Heart left ventricle (tissue), 16 donors: ENCODE data around the gene UBE4A. TPM values are rescaled to one million over a fixed set of nuclear protein-coding genes. Genes with fewer than 3 reads are reported as not detected.

Experiments
- ATAC-seq, 4 donors: fragments of 200-7000 bp; cut with Tn5 transposase; one replicate each; pipeline ENCODE4 v1.9.1; 2020 to 2022; ENCODE audit warnings: moderate library complexity in 4 of 4, mild to moderate bottlenecking in 3 of 4, moderate number of reproducible peaks in 1 of 4
- DNase-seq, 5 donors: peaks; one replicate each; pipeline ENCODE4 v3.0.0-alpha.2; 2020
- H3K27ac ChIP-seq, 12 donors: fragments of 200-600 bp; sonication (generic) in 4 of 12; one replicate each; pipeline versions ENCODE4 v1.5.0 to v1.8.0; 2016 to 2022; ENCODE audit warnings: mild to moderate bottlenecking in 2 of 12
- H3K27me3 ChIP-seq, 9 donors: fragments of 200-600 bp; sonication (generic) in 2 of 9; one replicate each; pipeline versions ENCODE4 v1.5.1 to v1.8.0; 2016 to 2022; ENCODE audit warnings: mild to moderate bottlenecking in 3 of 9
- H3K36me3 ChIP-seq, 9 donors: fragments of 200-600 bp; sonication (generic) in 2 of 9; one replicate each; pipeline versions ENCODE4 v1.5.0 to v1.8.0; 2018 to 2022; ENCODE audit warnings: mild to moderate bottlenecking in 2 of 9
- H3K4me1 ChIP-seq, 12 donors: fragments of 200-600 bp; sonication (generic) in 4 of 12; one replicate each; pipeline versions ENCODE4 v1.5.0 to v1.8.0; 2016 to 2022; ENCODE audit warnings: mild to moderate bottlenecking in 3 of 12
- H3K4me3 ChIP-seq, 12 donors: fragments of 200-600 bp; sonication (generic) in 4 of 12; one replicate each; pipeline versions ENCODE4 v1.5.0 to v1.8.0; 2017 to 2022; ENCODE audit warnings: mild to moderate bottlenecking in 9 of 12, moderate library complexity in 4 of 12
- H3K9me3 ChIP-seq, 12 donors: fragments of 200-600 bp; sonication (generic) in 4 of 12; one replicate each; pipeline versions ENCODE4 v1.5.0 to v1.8.0; 2016 to 2022; ENCODE audit warnings: mild to moderate bottlenecking in 1 of 12
- POLR2A ChIP-seq, 2 donors: fragments of 450-650 bp; IDR thresholded peaks; one replicate each; pipeline ENCODE4 v1.6.1; 2017; ENCODE audit warnings: antibody characterized with exemption in 2 of 2, mild to moderate bottlenecking in 2 of 2, moderate library complexity in 2 of 2
- WGBS, 4 donors: extraction: QIAGEN DNeasy Blood & Tissue Kit in 2 of 4; methylation state at CpG; one replicate each; pipeline versions ENCODE4 v1.1.5 to v1.1.7; 2013 to 2018; 5-methylcytosine and 5-hydroxymethylcytosine counted together
- intact Hi-C, 10 donors: fragments of 100-400 bp; cut with DNase I; formaldehyde crosslinking; loops; one replicate each; pipeline versions ENCODE4 v1.11.1 to v1.14.2; 2022
- polyA plus RNA-seq, 2 donors: library from polyadenylated mRNA; stranded (reverse); fragments of 200-250 nt; gene quantifications; one replicate each; pipeline ENCODE4 v1.2.3, GENCODE V29; 2013
- total RNA-seq, 9 donors: library from RNA; depleted of rRNA in 2 of 9; stranded (reverse); fragments of >200 nt in 2 of 9; fragmentation: NEBNext Ultra II Directional in 3 of 9; extraction: Animal tissue kit (Norgen Biotek cat#: 25700) in 3 of 9; gene quantifications; one replicate each; pipeline versions ENCODE4 v1.1.0 to v1.2.4, GENCODE V29; 2016 to 2023
- TF ChIP-seq, protein P1 (sequence below), 12 donors: fragments of 200-600 bp; sonication (generic) in 4 of 12; IDR thresholded peaks; one replicate each; pipeline versions ENCODE4 v1.5.0 to v1.8.0; 2018 to 2022; ENCODE audit warnings: antibody characterized with exemption in 12 of 12, mild to moderate bottlenecking in 5 of 12
- donor health status: ischemic (EF 13 %, LVEDD 7.1; RV severe dilation, severe dysfunction).
- donor health status: healthy with polysubstance abuse.
- donor health status: DM: no; HTN: yes; CAD: no.
- donor health status: DM: no; HTN: no; CAD: no.
- donor health status: ischemic (EF 25% LVEDD 6.9; RV normal size, moderate dysfunction).
- donor health status: ischemic (EF 25% LVEDD 5.7; RV mildly dilated, moderate dysfunction).
- donor health status: healthy.
- donor health status: DM: yes; HTN: yes; CAD: no.
- donor health status: ischemic (EF 35%, LVEDD 5.7; RV mildly dilated, moderate dysfunction).
- donor health status: nonischemic (EF 11% LVEDD 7.7; RV severe dilation, severe dysfunction).
- donor health status: DM: yes; HTN: yes; CAD: no.
- donor health status: PGD.
- donor health status: ischemic (EF 29% LVEDD 5.4; RV normal size, mild dysfunction).
- donor health status: nonischemic (EF 23%, LVEDD 6.1; RV moderate dilation, normal function).

Gene UBE4A
- total and polyA plus RNA-seq, 11 donors: 13.0 to 50.3 (median 39.7) TPM

DNA sequence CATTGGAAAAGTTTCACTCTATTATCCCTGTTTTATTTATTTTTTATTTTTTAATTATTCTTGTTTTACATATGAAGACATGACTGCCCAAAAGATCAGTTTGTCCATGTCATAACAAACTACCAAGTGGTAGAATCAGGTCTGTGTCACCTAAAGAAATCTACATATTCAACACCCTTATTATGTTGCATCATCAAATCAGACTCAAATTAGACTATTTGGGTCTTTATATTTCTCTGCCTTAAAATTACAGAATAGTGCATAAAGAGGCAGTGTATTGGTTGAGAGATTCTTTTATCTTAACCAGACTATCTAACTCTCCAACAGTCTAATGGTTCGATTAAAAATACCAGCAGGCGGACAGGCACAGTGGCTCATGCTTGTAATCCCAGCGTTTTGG lies 23.6 kb downstream of the UBE4A start:
- H3K27ac ChIP-seq: no peak overlapping the region
- DNase-seq (no peak), ATAC-seq (no peak)
- no peaks in the 10 kb centered on the region for H3K9me3 ChIP-seq
- intact Hi-C loops: loop anchor here in 3 of 10 donors (5.0 to 10.0 kb wide), 3 partner anchors 109 to 114 kb away; no protein-coding TSS in a partner anchor
- H3K4me1 ChIP-seq: peaks cover 0 to 2% (median 0%) of the 10 kb centered on the region in 12 donors
- 92 to 97% (median 93%) methylated on average over 3 of the region's 3 CpGs for WGBS, 4 donors
- H3K36me3 ChIP-seq: peaks cover 3 to 100% (median 98%) of the 10 kb centered on the region in 9 donors
- no peaks in the 10 kb centered on the region for H3K27me3 ChIP-seq
- TF ChIP-seq, protein P1, sequence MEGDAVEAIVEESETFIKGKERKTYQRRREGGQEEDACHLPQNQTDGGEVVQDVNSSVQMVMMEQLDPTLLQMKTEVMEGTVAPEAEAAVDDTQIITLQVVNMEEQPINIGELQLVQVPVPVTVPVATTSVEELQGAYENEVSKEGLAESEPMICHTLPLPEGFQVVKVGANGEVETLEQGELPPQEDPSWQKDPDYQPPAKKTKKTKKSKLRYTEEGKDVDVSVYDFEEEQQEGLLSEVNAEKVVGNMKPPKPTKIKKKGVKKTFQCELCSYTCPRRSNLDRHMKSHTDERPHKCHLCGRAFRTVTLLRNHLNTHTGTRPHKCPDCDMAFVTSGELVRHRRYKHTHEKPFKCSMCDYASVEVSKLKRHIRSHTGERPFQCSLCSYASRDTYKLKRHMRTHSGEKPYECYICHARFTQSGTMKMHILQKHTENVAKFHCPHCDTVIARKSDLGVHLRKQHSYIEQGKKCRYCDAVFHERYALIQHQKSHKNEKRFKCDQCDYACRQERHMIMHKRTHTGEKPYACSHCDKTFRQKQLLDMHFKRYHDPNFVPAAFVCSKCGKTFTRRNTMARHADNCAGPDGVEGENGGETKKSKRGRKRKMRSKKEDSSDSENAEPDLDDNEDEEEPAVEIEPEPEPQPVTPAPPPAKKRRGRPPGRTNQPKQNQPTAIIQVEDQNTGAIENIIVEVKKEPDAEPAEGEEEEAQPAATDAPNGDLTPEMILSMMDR (IDR thresholded peaks at IDR 0.05): no peak
- TF ChIP-seq POLR2A (IDR thresholded peaks at IDR 0.05): no peak
- no peak overlapping the region for H3K4me3 ChIP-seq

DNA sequence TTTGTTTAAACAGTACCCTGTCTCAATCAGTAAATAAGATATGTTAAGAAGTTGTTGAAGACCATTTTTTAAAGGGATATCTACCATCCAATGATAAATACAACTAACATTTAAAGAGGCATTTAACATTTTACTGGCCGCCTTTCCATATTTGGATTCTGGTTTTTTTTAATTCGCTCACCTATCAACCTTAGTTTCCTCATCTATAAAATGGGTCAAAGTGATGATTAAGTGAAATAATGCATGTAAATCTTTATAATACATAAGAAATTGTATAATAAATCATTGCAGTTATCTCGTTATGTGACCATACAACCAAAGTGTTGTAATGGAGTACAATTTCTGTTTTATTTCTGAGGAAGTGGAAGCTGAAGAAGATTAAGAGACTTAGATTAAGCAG lies 24.3 kb downstream of the UBE4A start:
- H3K4me1 ChIP-seq: peaks cover 0 to 2% (median 0%) of the 10 kb centered on the region in 12 donors
- no peaks in the 10 kb centered on the region for H3K9me3 ChIP-seq
- 97 to 99% (median 98%) methylated on average over 3 of the region's 3 CpGs for WGBS, 4 donors
- ATAC-seq: no peak
- peaks cover 3 to 99% (median 98%) of the 10 kb centered on the region in 9 donors for H3K36me3 ChIP-seq
- intact Hi-C loops: loop anchor here in 3 of 10 donors (5.0 to 10.0 kb wide), 3 partner anchors 109 to 114 kb away; no protein-coding TSS in a partner anchor
- TF ChIP-seq, protein P1 (IDR thresholded peaks at IDR 0.05): no peak
- TF ChIP-seq POLR2A (IDR thresholded peaks at IDR 0.05): no peak
- H3K27ac ChIP-seq: no peak overlapping the region
- DNase-seq: no peak
- no peak overlapping the region for H3K4me3 ChIP-seq
- H3K27me3 ChIP-seq: no peaks in the 10 kb centered on the region

DNA sequence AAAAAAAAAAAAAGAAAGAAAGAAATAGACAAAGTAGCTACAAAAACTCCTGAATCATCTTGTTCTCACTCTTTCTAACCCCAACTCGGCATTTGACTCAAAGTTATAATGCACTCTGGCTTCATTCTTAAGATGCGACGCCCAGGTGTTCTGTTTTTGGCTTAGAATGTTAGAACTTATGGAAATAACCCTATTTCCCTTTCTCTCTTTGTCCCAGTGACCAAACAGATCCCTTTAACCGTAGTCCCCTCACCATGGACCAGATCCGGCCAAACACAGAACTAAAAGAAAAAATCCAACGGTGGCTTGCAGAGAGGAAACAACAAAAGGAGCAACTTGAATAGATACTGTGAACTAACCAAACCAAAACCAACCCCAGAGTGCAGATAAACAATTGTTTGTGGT lies 36.7 kb downstream of the UBE4A start:
- peak overlapping the region in 1 of 12 donors; percentile 3 for H3K27ac ChIP-seq
- H3K36me3 ChIP-seq: peaks cover 0 to 83% (median 66%) of the 10 kb centered on the region in 9 donors
- no peak overlapping the region for H3K4me3 ChIP-seq
- H3K4me1 ChIP-seq: peaks cover 0 to 16% (median 5%) of the 10 kb centered on the region in 12 donors
- TF ChIP-seq, protein P1 (IDR thresholded peaks at IDR 0.05): no peak
- TF ChIP-seq POLR2A (IDR thresholded peaks at IDR 0.05): no peak
- H3K9me3 ChIP-seq: no peaks in the 10 kb centered on the region
- no peak for ATAC-seq
- 90 to 96% (median 91%) methylated on average over 6 of the region's 6 CpGs for WGBS, 4 donors
- no peaks in the 10 kb centered on the region for H3K27me3 ChIP-seq
- DNase-seq: no peak
- intact Hi-C loops: loop anchor here in 1 of 10 donors (5.0 kb wide), 1 partner anchor 366 kb away; no protein-coding TSS in a partner anchor

DNA sequence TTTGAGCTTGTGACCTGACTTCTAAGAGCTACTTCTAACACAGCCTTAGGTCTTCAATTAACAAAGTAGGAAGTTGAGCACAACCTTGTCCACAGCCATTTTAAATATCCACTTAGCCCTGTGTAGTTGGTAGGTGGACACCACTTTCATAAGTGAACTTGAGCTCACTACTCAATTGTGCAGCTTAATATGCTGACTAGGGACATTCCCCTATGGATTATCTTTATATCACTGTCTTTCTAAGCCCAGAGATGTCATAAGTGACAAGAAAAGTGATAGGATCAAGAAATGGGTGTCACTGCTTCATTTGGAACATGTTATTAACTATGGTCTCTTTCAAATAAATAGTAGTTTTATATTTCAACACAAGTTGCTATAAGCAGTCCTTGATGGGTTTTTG lies 38.0 kb downstream of the UBE4A start:
- H3K36me3 ChIP-seq: peaks cover 0 to 70% (median 53%) of the 10 kb centered on the region in 9 donors
- no peak for TF ChIP-seq POLR2A (IDR thresholded peaks at IDR 0.05)
- TF ChIP-seq, protein P1 (IDR thresholded peaks at IDR 0.05): no peak
- intact Hi-C loops: loop anchor here in 1 of 10 donors (5.0 kb wide), 1 partner anchor 365 kb away; no protein-coding TSS in a partner anchor

More for the DNA sequence above, 38.0 kb downstream of the UBE4A start:
- no peak for DNase-seq
- Histone ChIP-seq H3K27ac (no peak overlapping the region), H3K4me3 (no peak overlapping the region), H3K4me1 (peaks cover 0 to 20% (median 7%) of the 10 kb centered on the region in 12 donors), H3K9me3 (no peaks in the 10 kb centered on the region), H3K27me3 (no peaks in the 10 kb centered on the region)
- no peak for ATAC-seq
